ENCODE data around the gene SLC45A1. TPM values are rescaled to one million over a fixed set of nuclear protein-coding genes. Genes with fewer than 3 reads are reported as not detected.

SLC45A1 gene
- total RNA-seq, 1 experiment from 2014 or later, result not detected

GRCh38 chr1:8283058-8283884 is 34.6 kb upstream of the SLC45A1 start:
- Histone ChIP-seq H3K4me2 (ENCODE audit: low read depth, low read length, poor library complexity, severe bottlenecking) (no peak overlapping the region), H4K20me1 (ENCODE audit: insufficient read depth, low read depth, low read length) (no peaks in the 10 kb centered on the region), H3K27me3 (ENCODE audit: low read length) (no peaks in the 10 kb centered on the region), H3K79me2 (ENCODE audit: low read length) (no peaks in the 10 kb centered on the region), H3K9me2 (replicated peaks; ENCODE audit: insufficient read depth, low read length) (no peaks in the 10 kb centered on the region), H3K4me3 (ENCODE audit: low read length) (no peak overlapping the region), H3K9me3 (ENCODE audit: low read length) (no peaks in the 10 kb centered on the region), H3K27ac (ENCODE audit: low read length) (no peak overlapping the region), H3K9ac (ENCODE audit: low read length) (no peak overlapping the region), H2AFZ (ENCODE audit: low read length) (no peak overlapping the region), H3K36me3 (ENCODE audit: insufficient read depth, low read length) (no peaks in the 10 kb centered on the region), H3K4me1 (ENCODE audit: low read length) (no peaks in the 10 kb centered on the region)
- DNase-seq, result peak; percentile 45

- H4K20me1 ChIP-seq (ENCODE audit: insufficient read depth, low read depth, low read length), result no peaks in the 10 kb centered on the region
- no peak overlapping the region for H2AFZ ChIP-seq (ENCODE audit: low read length)
- no peak for DNase-seq
- H3K4me3 ChIP-seq (ENCODE audit: low read length), result no peak overlapping the region
- H3K27me3 ChIP-seq (ENCODE audit: low read length), result no peaks in the 10 kb centered on the region
- no peak overlapping the region for H3K9ac ChIP-seq (ENCODE audit: low read length)
- H3K4me2 ChIP-seq (ENCODE audit: low read depth, low read length, poor library complexity, severe bottlenecking), result no peak overlapping the region
- no peaks in the 10 kb centered on the region for H3K9me2 ChIP-seq (replicated peaks; ENCODE audit: insufficient read depth, low read length)
- no peak overlapping the region for H3K27ac ChIP-seq (ENCODE audit: low read length)
- no peaks in the 10 kb centered on the region for H3K36me3 ChIP-seq (ENCODE audit: insufficient read depth, low read length)
- H3K79me2 ChIP-seq (ENCODE audit: low read length), result no peaks in the 10 kb centered on the region
- no peaks in the 10 kb centered on the region for H3K4me1 ChIP-seq (ENCODE audit: low read length)
- H3K9me3 ChIP-seq (ENCODE audit: low read length), result no peaks in the 10 kb centered on the region
Measured at GRCh38 chr1:8284127-8284526, 33.8 kb upstream of the SLC45A1 start.

GRCh38 chr1:8285103-8285502 is 32.8 kb upstream of the SLC45A1 start:
- Histone ChIP-seq H3K9me3 (ENCODE audit: low read length) (no peaks in the 10 kb centered on the region), H3K27ac (ENCODE audit: low read length) (no peak overlapping the region), H4K20me1 (ENCODE audit: insufficient read depth, low read depth, low read length) (no peaks in the 10 kb centered on the region), H3K4me2 (ENCODE audit: low read depth, low read length, poor library complexity, severe bottlenecking) (no peak overlapping the region), H3K27me3 (ENCODE audit: low read length) (no peaks in the 10 kb centered on the region), H2AFZ (ENCODE audit: low read length) (no peak overlapping the region), H3K9ac (ENCODE audit: low read length) (no peak overlapping the region), H3K9me2 (replicated peaks; ENCODE audit: insufficient read depth, low read length) (no peaks in the 10 kb centered on the region), H3K79me2 (ENCODE audit: low read length) (no peaks in the 10 kb centered on the region), H3K4me3 (ENCODE audit: low read length) (no peak overlapping the region), H3K4me1 (ENCODE audit: low read length) (no peaks in the 10 kb centered on the region), H3K36me3 (ENCODE audit: insufficient read depth, low read length) (no peaks in the 10 kb centered on the region)
- DNase-seq, result no peak

- H2AFZ ChIP-seq (ENCODE audit: low read length), result no peak overlapping the region
- no peak for DNase-seq
- no peak overlapping the region for H3K4me2 ChIP-seq (ENCODE audit: low read depth, low read length, poor library complexity, severe bottlenecking)
- H4K20me1 ChIP-seq (ENCODE audit: insufficient read depth, low read depth, low read length), result no peaks in the 10 kb centered on the region
- no peaks in the 10 kb centered on the region for H3K36me3 ChIP-seq (ENCODE audit: insufficient read depth, low read length)
- no peaks in the 10 kb centered on the region for H3K79me2 ChIP-seq (ENCODE audit: low read length)
- H3K9me2 ChIP-seq (replicated peaks; ENCODE audit: insufficient read depth, low read length), result no peaks in the 10 kb centered on the region
- H3K4me1 ChIP-seq (ENCODE audit: low read length), result no peaks in the 10 kb centered on the region
- no peak overlapping the region for H3K4me3 ChIP-seq (ENCODE audit: low read length)
- no peaks in the 10 kb centered on the region for H3K27me3 ChIP-seq (ENCODE audit: low read length)
- no peak overlapping the region for H3K9ac ChIP-seq (ENCODE audit: low read length)
- no peaks in the 10 kb centered on the region for H3K9me3 ChIP-seq (ENCODE audit: low read length)
- no peak overlapping the region for H3K27ac ChIP-seq (ENCODE audit: low read length)
Measured at GRCh38 chr1:8285965-8286364, 31.9 kb upstream of the SLC45A1 start.

- Histone ChIP-seq H3K9me2 (replicated peaks; ENCODE audit: insufficient read depth, low read length) (no peaks in the 10 kb centered on the region), H4K20me1 (ENCODE audit: insufficient read depth, low read depth, low read length) (no peaks in the 10 kb centered on the region), H3K36me3 (ENCODE audit: insufficient read depth, low read length) (no peaks in the 10 kb centered on the region), H3K4me2 (ENCODE audit: low read depth, low read length, poor library complexity, severe bottlenecking) (no peak overlapping the region), H3K4me1 (ENCODE audit: low read length) (no peaks in the 10 kb centered on the region), H3K9ac (ENCODE audit: low read length) (no peak overlapping the region), H2AFZ (ENCODE audit: low read length) (no peak overlapping the region), H3K27ac (ENCODE audit: low read length) (no peak overlapping the region), H3K4me3 (ENCODE audit: low read length) (no peak overlapping the region), H3K79me2 (ENCODE audit: low read length) (no peaks in the 10 kb centered on the region), H3K27me3 (ENCODE audit: low read length) (no peaks in the 10 kb centered on the region), H3K9me3 (ENCODE audit: low read length) (no peaks in the 10 kb centered on the region)
- DNase-seq, result no peak
Measured at GRCh38 chr1:8293118-8293517, 24.8 kb upstream of the SLC45A1 start.

- Histone ChIP-seq H3K4me2 (ENCODE audit: low read depth, low read length, poor library complexity, severe bottlenecking) (no peak overlapping the region), H4K20me1 (ENCODE audit: insufficient read depth, low read depth, low read length) (no peaks in the 10 kb centered on the region), H3K27me3 (ENCODE audit: low read length) (no peaks in the 10 kb centered on the region), H3K36me3 (ENCODE audit: insufficient read depth, low read length) (no peaks in the 10 kb centered on the region), H3K4me3 (ENCODE audit: low read length) (no peak overlapping the region), H3K4me1 (ENCODE audit: low read length) (no peaks in the 10 kb centered on the region), H2AFZ (ENCODE audit: low read length) (no peak overlapping the region), H3K9me2 (replicated peaks; ENCODE audit: insufficient read depth, low read length) (no peaks in the 10 kb centered on the region), H3K9ac (ENCODE audit: low read length) (no peak overlapping the region), H3K79me2 (ENCODE audit: low read length) (no peaks in the 10 kb centered on the region), H3K9me3 (ENCODE audit: low read length) (no peaks in the 10 kb centered on the region), H3K27ac (ENCODE audit: low read length) (no peak overlapping the region)
- no peak for DNase-seq
Measured at GRCh38 chr1:8293641-8294169, 24.2 kb upstream of the SLC45A1 start.

GRCh38 chr1:8294170-8294697 is 23.7 kb upstream of the SLC45A1 start:
- Histone ChIP-seq H3K79me2 (ENCODE audit: low read length) (no peaks in the 10 kb centered on the region), H3K9ac (ENCODE audit: low read length) (no peak overlapping the region), H3K27ac (ENCODE audit: low read length) (no peak overlapping the region), H3K4me3 (ENCODE audit: low read length) (no peak overlapping the region), H3K9me3 (ENCODE audit: low read length) (no peaks in the 10 kb centered on the region), H3K9me2 (replicated peaks; ENCODE audit: insufficient read depth, low read length) (no peaks in the 10 kb centered on the region), H2AFZ (ENCODE audit: low read length) (no peak overlapping the region), H3K27me3 (ENCODE audit: low read length) (no peaks in the 10 kb centered on the region), H3K4me1 (ENCODE audit: low read length) (no peaks in the 10 kb centered on the region), H3K36me3 (ENCODE audit: insufficient read depth, low read length) (no peaks in the 10 kb centered on the region), H3K4me2 (ENCODE audit: low read depth, low read length, poor library complexity, severe bottlenecking) (no peak overlapping the region), H4K20me1 (ENCODE audit: insufficient read depth, low read depth, low read length) (no peaks in the 10 kb centered on the region)
- DNase-seq, result no peak

GRCh38 chr1:8297245-8297644 is 20.7 kb upstream of the SLC45A1 start:
- H3K9me2 ChIP-seq (replicated peaks; ENCODE audit: insufficient read depth, low read length), result no peaks in the 10 kb centered on the region
- H3K4me2 ChIP-seq (ENCODE audit: low read depth, low read length, poor library complexity, severe bottlenecking), result no peak overlapping the region
- no peaks in the 10 kb centered on the region for H3K4me1 ChIP-seq (ENCODE audit: low read length)
- no peak for DNase-seq
- H3K9me3 ChIP-seq (ENCODE audit: low read length), result no peaks in the 10 kb centered on the region
- H4K20me1 ChIP-seq (ENCODE audit: insufficient read depth, low read depth, low read length), result no peaks in the 10 kb centered on the region
- no peaks in the 10 kb centered on the region for H3K36me3 ChIP-seq (ENCODE audit: insufficient read depth, low read length)
- no peaks in the 10 kb centered on the region for H3K27me3 ChIP-seq (ENCODE audit: low read length)
- H3K9ac ChIP-seq (ENCODE audit: low read length), result no peak overlapping the region
- H2AFZ ChIP-seq (ENCODE audit: low read length), result no peak overlapping the region
- no peak overlapping the region for H3K27ac ChIP-seq (ENCODE audit: low read length)
- H3K79me2 ChIP-seq (ENCODE audit: low read length), result no peaks in the 10 kb centered on the region
- no peak overlapping the region for H3K4me3 ChIP-seq (ENCODE audit: low read length)
